KG1 (cell line): ENCODE data around the gene ZCCHC24.
A peak's percentile ranks its signal among the peaks of the same experiment; 100 is the strongest.

ENCODE experiments used
- DNase-seq: peaks from one replicate; lab custom pipeline; 2025; lab: John Stamatoyannopoulos, UW

The ZCCHC24 gene

DNA sequence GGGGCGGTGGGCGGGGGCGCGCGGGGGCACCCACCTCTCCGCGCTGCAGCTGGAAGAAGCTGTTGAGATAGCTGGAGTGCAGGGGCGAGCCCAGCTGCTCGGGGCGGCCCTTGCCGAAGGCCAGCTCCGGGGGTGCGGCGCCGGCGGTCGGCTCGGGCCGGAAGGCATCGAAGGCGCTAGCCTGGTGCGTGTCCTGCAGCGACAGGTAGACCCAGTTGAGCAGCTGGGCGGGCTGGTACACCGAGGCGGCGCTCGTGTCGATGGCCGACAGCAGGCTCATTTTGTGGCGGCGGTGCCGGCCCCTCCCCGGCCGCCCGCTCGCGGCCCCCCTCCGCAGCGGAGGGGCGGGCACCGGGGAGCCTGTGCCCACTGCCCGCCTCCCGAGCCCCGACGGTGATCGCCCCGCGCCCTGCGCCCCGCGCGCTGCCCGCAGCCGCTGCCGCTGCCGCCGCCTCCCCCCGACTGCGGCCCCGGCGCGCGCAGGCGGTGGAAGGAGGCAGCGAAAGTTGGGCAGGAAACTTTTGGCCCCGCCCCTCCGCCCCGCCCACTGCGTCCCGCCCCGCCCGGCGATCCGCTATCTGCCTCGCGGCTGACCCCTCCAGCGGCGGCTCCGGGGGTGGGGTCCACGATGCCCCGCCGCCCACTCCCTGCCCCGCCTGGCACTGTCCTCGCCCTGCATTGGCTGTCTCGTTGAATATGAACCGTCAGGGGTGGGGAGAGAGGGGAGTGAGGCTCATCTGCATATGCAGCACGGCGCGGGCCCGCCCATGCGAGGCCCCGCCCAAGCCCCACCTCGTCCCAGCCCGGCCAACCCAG, at the start of gene ZCCHC24:
TSS of gene ZCCHC24 (minus strand) at position 464 of the 816 bp plus-strand sequence. CDS start at position 280, 184 bp downstream.
- peak; percentile 83 for DNase-seq

DNA sequence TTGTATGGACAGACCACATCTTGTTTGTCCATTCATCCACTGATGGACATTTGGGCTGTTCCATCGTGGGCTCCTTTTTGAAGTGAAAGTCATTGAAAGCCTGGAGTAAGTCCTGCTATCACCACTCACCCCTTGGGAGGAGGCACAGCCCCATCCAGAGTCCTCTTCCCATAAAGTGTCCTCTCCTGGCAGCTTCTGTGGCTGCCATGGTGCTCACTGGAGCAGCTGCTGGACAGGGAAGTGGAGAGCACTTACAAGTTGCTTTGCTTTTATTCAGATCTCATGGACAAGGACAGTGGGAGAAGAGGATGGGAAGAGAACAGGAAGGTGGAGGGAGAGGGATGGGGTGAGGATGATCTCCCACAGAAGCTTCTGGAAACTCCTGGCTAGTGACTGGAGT, 48.4 kb upstream of the ZCCHC24 start:
- DNase-seq: no peak

DNA sequence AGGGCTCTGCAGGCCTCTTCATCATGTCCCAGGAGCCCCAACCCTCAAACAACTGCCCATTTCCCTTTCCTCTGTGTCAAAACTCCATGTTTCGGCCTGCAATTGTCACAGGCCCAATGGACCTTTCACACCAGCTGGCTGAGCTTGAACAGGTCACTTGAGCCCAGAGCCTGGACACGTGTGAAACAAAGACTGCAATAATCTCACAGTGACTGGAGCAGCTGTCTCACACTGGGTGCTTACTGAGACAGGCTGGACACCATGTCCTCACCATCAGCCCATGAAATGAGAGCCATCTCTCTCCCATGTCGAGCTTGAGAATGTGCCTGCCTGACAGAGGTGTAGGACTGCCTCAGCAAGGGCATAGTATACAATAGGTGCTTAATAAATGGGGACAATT, 47.4 kb upstream of the ZCCHC24 start:
- no peak for DNase-seq

DNA sequence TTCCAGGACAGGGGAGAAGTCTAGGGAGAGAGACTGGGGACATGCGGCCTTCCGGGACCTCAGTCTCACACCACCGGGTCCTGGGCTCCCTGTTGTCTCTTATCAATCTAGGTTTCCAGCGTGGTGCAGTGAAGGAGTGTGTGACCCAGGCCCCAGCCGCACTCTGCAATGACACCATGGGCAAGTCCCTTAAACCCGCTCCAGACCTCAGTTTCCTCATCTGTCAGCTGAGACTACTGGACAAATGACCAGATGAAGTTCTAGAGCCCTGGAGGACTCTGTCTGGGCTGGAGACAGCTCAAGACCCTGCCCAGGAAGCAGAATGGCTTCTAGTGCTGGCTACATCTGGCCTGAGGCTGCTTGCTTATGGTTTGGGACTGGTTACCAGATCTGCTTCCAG, 46.8 kb upstream of the ZCCHC24 start:
- no peak for DNase-seq

DNA sequence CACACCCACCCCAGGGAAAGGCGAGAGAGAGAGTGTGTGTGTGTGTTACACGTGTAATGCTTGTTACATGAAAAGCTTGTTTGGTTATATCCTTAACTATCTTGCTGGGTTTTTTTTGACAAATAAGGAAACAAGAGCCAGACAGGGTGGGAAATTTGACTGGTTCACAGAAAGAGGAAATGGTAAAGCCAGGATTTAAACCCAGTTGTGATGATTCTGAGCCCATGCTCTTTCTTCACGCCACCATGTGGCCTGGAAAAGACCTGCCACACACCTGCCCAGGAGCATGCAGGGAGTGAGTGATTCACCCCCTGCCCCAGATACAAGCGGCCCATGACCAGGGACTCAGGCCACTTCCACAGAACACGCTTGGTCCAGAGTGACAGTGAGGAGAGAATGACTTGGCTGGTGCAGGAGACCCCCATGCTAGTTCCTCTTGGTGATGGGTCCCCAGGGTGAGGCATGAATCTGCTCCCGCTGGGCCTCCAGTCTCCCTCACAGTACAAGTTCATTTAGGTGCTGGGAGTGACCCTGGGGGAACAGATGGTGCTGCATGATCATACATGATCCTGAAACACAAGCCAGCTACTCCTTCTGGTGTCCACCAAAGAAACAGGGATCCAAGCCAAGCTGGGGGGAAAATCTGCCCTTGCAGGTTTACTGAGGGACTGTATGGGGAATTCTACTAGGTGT, 45.9 kb upstream of the ZCCHC24 start:
- no peak for DNase-seq

DNA sequence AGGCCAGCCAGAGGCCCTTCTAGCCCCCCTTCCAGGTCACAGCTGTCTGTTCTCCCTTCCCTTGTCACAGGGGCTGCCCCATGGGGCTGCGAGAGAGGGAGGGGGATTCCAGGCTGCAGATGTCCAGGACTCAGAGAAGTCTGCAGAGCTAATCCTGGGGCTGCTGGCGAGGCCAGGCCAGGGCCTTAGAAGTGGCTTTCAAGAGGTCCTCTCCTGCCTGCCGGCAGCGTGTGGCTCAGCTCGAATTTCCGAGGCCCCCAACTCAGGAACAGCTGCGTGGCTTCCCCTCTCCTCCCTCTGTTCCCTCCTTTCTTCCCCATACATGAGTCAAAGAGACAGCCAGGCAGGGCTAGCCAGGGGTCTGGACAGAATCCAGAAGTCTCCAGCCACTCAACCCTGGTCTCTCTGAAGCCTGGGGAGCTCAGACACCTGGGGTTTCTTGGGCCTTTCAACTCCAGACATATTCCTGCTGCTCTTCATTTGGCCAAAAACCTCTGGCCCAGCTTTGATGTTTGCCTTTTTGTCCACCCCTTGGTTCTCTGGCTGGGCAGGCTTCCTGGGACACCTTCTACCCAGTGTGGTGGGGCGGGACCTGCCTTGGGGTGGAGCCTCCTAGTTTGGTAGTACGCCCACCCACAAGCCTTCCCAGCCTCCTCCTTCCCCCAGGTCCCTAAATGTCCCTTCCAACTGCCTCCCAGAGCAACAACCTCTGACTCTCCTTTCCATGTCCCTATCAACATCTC, 45.1 kb upstream of the ZCCHC24 start:
- no peak for DNase-seq

DNA sequence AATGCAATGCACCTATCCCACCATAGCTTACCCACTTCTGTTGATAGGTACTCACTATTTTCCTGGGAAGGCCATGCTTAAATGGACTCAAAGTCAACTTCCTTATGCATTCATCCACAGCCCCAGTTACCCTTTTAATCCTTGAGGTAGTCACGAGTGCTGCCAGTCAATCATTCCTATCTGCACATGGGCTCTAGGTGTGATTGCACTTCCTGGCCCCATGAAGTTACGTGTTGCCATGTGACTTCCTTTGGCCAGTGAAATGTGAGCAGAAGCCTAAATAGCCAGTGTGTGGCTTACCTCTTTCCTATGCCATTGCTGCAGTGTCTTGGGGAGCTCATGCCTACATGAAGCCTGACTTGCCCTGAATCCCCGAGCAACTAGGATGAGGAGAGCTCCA, 43.4 kb upstream of the ZCCHC24 start:
- no peak for DNase-seq

DNA sequence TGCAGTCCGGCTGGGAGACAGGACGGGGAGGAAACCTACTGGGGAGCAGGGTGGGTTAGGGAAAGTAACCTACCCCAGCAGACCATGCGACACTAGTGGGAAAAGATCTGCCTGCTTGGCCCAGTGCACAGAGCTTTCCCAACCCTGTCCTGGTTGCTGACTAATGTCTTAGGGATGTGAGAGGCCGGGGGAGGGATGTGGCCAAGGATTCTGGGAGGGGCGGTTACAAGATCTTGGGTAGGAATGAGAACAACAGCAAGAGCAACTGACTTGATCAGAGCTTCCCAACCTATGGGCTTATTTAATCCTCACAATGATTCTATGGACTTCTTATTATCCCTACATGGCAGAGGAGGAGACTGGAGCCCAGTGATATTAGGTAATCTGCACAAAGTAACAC, 42.9 kb upstream of the ZCCHC24 start:
- DNase-seq: no peak

DNA sequence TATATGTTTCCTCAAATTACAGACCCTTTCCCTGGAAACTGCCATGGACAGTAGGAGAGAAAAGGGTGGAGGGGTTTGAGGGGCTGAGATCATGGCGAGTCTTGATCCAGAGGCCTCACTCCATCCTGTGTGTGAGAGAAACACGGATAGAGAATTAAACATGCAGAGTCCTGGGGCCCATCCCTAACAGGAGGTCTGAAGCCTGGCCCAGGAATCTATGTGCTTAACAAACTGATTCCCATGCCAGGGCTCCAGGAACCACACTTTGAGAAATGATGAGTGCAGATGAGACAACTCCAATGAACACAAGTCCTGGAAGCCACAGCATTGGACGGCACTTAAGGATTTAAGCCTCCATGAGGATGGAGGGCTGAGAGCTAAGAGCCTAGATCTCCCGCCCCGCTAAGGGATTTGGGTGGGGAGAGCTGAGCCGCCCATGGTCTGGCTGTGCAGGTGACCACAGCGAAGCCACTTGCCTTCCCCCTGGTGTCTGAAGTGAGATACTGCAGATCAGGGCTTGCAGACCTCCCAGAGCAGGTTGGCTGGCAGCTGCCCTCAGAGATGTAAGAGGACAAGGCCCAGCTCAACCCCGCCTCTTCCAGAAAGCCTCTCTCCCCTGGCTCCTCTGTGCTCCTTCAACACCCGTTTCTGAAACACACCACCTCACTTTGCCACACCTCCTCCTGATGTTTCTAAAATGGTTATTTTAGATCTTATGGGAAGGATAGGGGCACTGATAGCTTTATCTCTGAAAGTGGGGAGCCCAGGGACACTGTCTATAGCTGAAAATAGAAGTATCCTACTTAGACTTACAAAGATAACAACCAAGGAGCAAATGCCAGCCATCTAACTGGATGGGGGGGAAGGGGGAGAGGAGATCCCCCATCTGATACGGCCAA, 42.1 kb upstream of the ZCCHC24 start:
- no peak for DNase-seq

DNA sequence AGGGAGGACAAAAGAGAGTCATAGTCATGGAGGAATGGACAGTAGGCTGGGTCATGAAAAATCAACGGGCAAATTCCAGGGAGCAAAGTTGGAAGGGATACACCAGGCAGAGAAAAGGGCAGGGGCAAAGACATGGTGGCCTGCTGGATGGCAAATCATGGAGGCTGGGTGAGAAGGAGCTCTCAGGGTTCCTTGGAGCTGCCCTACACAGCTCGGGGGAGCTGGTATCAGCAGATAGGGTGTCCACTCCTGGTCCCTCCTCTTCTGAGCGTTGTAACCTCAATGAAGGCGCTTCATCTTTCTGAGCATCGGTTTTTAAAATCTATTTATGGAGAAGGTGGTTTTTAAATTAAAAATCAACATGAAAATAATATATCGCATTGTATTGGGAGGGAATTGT, 39.1 kb upstream of the ZCCHC24 start:
- no peak for DNase-seq

DNA sequence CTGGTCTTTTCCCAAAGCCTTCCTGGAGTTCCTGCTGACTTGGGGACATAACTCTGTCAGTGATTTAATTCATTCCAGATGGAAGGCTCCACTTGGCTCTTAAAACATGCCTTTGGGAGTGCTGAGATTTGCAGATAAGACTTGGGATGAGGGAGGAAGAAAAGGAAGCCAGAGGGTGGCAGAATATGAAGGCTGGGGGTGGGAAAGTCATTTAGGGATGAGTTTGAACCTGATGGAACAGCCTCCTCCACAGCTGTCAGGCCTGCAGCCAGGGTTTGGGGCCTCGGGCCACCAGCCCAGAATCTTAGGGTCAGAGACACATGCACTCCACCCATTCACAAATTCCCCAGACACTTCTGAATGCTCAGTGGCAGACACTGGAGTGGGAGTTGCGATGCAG, 38.5 kb upstream of the ZCCHC24 start:
- DNase-seq: no peak

DNA sequence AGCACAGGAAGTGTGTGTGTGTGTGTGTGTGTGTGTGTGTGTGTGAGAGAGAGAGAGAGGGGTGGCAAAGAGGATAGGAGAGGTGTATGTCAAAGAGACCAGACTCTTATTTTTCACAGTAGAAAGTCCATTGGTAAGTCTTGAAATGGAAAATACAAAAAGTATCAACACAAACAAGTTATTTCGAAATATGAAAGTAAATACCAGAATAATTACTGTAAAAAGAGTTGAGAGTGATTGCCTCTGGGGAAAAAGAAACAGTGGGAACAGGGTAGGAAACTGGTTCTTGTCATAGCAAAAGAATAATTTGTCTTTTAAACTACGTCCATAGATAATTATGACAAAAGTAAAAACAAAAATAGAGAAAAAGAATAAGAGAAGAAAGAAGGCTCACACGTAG, 37.9 kb upstream of the ZCCHC24 start:
- no peak for DNase-seq

DNA sequence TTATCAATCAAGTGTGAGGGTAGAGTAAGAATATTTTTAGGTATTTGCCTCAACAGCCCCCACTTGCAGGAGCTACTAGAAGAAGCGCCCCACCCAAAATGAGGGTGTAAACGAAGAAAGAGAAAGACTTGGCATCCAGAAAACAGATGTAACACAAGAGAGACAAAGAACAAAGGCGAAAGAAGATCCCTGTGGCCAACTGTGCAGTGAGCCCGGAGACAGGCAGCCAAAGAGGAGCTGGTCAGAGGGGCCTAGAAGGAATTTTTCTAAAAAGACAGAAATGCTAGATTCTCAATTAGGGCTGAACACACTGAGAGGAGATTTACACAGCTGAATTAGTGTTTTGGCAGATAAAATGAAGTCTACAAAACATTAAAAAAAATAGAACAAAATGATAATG, 37.3 kb upstream of the ZCCHC24 start:
- DNase-seq: no peak

DNA sequence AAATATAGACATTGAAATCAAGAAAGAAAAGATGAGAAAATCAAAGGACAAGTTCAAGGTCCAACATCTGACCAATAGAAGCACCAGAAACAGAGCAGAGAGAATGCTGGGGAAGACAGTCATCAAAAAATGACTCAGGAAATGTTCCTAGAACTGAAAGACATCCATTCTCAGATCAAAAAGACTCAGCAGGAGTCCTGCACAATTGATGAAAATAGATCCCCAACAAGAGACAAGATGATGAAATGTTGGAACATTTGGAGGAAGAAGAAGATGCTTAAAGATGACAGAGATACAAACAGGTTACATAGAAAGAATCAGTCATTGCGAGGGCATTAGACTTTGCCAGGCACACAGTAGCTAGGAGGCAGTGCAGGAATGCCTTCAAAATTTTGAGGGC, 36.9 kb upstream of the ZCCHC24 start:
- DNase-seq: no peak

DNA sequence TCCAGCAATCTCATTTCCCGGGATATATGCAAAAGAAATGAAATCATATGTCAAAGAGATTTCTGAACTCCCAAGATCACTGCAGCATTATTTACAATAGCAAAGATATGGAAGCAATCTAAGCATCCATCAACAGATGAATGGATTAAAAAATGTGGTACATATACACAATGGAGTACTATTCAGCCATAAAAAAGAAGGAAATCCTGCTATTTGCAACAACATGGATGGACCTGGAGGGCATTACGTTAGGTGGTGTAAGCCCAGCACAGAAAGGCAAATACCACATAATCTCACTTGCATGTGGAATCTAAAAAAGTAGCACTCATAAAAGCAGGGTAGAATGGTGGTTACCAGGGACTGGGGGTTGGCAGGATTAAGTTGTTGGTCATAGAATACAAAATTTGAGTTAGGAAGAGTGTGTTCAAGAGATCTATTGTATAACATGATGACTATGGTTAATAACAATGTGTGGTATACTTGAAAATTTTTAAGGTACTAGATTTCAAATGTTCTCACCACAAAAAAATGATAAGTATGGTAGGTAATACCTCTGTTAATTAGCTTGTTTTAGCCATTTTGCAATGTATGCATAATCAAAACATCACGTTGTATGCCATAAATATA, 34.0 kb upstream of the ZCCHC24 start:
- no peak for DNase-seq

DNA sequence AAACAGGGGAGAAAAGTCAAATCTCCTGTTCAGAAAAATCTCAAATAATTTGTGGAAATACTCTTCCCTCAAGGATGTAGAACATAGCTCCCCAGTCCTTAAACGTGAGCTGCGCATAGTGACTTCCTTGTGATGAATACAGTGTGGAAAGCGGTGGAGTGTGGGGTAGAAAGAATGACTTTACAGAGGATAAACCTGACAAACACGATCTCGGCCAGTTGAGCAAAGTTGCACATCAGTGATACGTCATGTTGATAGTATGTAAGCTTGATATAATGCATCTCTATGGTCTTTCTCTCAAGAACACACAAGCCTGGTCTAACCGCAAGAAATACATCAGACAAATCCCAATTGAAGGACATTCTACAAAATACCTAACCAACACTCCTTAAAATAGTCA, 32.0 kb upstream of the ZCCHC24 start:
- DNase-seq: no peak

DNA sequence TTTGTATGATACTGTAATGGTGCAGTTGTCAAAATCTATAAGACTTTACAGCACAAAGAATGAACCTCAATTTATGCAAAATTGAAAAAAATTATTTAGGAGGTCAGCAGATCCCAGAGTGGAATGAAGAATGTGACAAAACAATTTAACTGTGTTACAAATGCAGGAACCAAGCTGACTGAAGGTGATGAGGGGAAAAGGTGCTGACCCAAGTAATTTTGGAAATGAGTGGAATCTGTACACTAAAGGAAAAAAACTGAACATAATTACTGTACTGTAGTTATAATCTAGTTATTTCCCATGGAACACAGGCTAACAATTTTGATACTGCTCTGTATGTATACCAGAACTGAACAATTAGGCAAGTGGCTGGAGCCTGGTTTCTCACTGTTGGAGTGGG, 31.2 kb upstream of the ZCCHC24 start:
- no peak for DNase-seq

DNA sequence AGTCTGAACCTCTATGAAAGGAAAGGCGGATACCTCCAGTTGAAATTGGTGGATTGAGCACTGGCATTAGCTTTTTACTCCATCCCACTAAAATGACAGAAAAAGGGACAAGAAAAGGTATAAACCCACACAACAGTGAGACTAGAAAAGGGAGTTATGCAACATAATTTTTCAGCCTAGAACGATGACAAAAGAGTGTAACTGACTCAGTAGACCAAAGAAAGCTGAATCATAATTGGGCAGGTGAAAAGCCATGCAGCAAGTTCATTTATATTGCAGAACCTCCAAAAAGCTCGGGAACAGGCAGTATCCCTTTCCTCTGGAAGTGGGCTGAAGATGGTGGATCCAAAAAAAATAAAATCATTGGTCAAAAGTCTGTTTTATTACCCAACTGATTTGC, 30.5 kb upstream of the ZCCHC24 start:
- no peak for DNase-seq

DNA sequence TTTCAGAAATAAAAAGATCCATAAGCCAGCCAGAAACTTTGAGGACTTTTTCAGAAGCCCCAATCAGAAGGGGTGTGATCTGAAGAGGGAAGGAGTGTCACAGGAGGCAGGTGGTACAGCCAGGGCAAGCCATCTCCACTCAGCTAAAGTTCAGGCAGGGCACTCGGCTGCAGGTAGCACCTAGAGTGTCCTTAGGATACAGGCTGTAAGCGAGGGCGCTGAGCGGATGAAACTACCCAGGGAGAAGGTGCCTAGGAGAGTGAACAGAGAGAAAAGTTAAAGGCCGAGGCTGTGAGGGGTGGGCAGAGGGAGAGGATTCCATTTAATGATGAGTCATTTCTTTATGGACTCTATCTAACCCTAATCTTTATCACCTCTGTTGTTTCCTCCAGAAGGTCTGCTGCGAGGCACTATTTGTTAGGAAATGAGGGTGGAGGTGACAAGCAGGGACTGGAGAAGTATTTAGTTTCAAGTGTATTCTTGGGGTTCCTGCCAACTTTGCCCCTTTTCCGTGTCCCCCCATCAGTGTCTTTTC, 29.8 kb upstream of the ZCCHC24 start:
- DNase-seq: no peak

DNA sequence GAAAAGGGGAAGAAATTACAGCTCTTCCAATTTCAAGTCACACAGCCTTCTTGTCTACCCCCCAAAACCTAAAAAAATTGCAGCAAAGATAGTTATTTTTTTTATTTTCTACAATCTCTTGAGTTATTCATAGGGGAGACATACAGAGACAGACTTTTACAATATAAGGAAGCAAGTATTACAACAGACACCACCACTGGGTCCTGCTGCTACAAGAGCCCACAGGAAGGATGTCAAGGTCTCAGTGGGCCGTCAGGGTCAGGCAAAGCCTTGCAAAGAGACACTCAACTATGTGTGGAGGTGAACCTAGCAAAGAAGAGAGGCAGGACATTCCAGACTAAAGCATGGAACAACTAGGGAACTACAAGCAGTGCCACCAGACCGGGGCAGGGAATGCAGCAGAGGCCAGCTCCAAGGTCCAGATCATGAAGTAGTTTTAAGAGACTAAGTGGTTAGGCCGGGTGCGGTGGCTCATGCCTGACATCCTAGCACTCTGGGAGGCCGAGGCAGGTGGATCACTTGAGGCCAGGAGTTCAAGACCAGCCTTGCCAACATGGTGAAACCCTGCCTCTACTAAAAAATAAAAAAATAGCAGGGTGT, 28.2 kb upstream of the ZCCHC24 start:
- peak; percentile 30 for DNase-seq

DNA sequence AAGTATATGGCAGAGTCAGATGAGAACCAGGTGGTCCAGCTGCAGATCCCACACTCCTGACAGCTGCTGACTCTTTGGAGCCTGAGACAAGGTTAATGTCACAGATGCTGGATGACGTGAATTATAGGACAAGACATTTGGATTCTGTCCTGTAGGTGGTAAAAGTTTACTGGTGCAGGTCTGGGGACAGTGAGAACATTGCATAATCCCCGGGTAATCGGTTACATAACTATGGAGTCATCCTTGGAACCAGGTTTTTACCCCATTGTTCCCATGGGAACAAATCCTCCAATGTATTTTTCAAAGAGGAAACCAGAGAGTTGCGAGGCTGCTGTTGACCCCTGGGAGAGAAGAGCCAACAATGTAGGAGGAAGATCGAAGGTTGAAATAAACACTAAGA, 27.5 kb upstream of the ZCCHC24 start:
- DNase-seq: no peak
